ENCODE results near the gene OPN4. TPM values are rescaled to one million over a fixed set of nuclear protein-coding genes. Genes with fewer than 3 reads are reported as not detected.

The OPN4 gene
- total and polyA plus RNA-seq, 2 of the 13 experiments (the other 11 are each of a cell fraction or from before 2014, with no cell fraction given), result not detected

DNA sequence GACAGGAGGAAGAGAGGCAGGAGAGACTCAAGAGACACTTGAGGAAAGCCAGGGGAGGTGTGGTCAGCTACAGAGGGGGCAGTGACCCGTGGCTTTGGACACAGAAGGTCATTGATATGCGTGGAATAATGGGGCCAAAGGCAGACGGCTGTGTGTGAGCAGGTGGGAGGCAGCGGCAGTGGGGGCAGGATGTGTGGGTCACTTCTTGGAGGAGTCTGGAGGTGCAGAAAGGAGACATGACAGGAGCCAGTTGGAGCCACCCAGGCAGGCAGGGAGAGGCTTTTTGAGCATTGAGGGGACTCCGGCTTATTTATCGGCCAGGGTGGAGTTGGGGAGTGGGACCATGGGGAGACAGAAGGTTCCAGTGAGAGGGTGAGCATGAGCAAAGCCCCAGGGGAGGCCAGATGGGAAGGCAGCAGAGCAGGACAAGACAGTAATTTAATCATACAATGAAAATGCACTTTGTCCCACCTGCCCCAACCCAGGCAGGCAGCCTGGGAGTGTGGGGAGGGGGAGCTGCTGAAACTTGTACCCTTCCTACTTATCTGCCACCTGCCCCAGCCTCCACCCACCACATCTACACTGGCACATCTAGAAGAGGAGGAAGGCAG, 19.0 kb downstream of the OPN4 start:
- no peak overlapping the region for H2AFZ ChIP-seq (ENCODE audit: low read length)
- H3K4me3 ChIP-seq (replicated peaks in 1 of 3; ENCODE audit: insufficient read depth in 1 of 3, low read depth in 2 of 3, low read length in 3 of 3), result no peak overlapping the region
- in situ Hi-C loops (cut with HindIII; ENCODE audit: extremely low pct_ligation_motif_present, low pct_unique_long_range_greater_than_20kb) (no loop called here), intact Hi-C loops (cut with micrococcal nuclease; ENCODE audit: unreplicated experiment) (no loop called here)
- BruUV-seq (replicated peaks), result no TSS peak
- DNase-seq (ENCODE audit: low spot score), result no peak
- no peak overlapping the region for H3K4me2 ChIP-seq (ENCODE audit: low read depth, low read length)
- peaks cover 9 to 53% of the 10 kb centered on the region in 2 experiments; a peak in 4 of 5 replicates for H3K27me3 ChIP-seq (ENCODE audit: control insufficient read depth in 1 of 2, insufficient read depth in 2 of 2, low read length in 2 of 2)
- POLR2A ChIA-PET, result no interaction called here
- no peaks in the 10 kb centered on the region for H3K4me1 ChIP-seq (ENCODE audit: insufficient read depth, low read length)
- H4K20me1 ChIP-seq (ENCODE audit: insufficient read depth, low read length), result no peaks in the 10 kb centered on the region; the same call in 1 of the 2 replicates
- WGBS (ENCODE audit: low lambda C conversion rate), result 26% methylated on average over 6 of the region's 6 CpGs
- no peak for ATAC-seq
- H3K27ac ChIP-seq (ENCODE audit: extremely low read length, insufficient read depth, low read length), result no peak overlapping the region
- no peak for FAIRE-seq
- CTCF ChIA-PET (ENCODE audit: low intra/inter-chr PET ratio, low total read pairs), result no interaction called here
- H3K36me3 ChIP-seq (replicated peaks in 1 of 2; ENCODE audit: control insufficient read depth in 1 of 2, insufficient read depth in 2 of 2, low read length in 2 of 2), result no peaks in the 10 kb centered on the region
- no peaks in the 10 kb centered on the region for H3K9me3 ChIP-seq (ENCODE audit: low read length)
- H3K9ac ChIP-seq (ENCODE audit: insufficient read depth, low read depth, low read length), result no peak overlapping the region
- H3K79me2 ChIP-seq (ENCODE audit: insufficient read depth, low read length), result no peaks in the 10 kb centered on the region
- TF ChIP-seq, protein P1, sequence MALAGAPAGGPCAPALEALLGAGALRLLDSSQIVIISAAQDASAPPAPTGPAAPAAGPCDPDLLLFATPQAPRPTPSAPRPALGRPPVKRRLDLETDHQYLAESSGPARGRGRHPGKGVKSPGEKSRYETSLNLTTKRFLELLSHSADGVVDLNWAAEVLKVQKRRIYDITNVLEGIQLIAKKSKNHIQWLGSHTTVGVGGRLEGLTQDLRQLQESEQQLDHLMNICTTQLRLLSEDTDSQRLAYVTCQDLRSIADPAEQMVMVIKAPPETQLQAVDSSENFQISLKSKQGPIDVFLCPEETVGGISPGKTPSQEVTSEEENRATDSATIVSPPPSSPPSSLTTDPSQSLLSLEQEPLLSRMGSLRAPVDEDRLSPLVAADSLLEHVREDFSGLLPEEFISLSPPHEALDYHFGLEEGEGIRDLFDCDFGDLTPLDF (CRISPR knock-in tag; IDR thresholded peaks at IDR 0.05), result no peak
- TF ChIP-seq PHB2 (IDR thresholded peaks at IDR 0.05; ENCODE audit: partially characterized antibody) (no peak), KDM6A (CRISPR knock-in tag; IDR thresholded peaks at IDR 0.05; ENCODE audit: low read depth) (no peak), KAT7 (CRISPR knock-in tag; IDR thresholded peaks at IDR 0.05; ENCODE audit: borderline replicate concordance) (no peak), RBM22 (optimal IDR thresholded peaks at IDR 0.05; ENCODE audit: low read length) (no peak), ZFY (CRISPR knock-in tag; IDR thresholded peaks at IDR 0.05) (no peak), FOXM1 (CRISPR knock-in tag; IDR thresholded peaks at IDR 0.05) (no peak), SAP130 (CRISPR knock-in tag; IDR thresholded peaks at IDR 0.05; ENCODE audit: low read depth) (no peak), ZFP62 (CRISPR knock-in tag; IDR thresholded peaks at IDR 0.05) (no peak), ZNF773 (CRISPR knock-in tag; IDR thresholded peaks at IDR 0.05; ENCODE audit: borderline replicate concordance) (no peak), ZNF724P (CRISPR knock-in tag; IDR thresholded peaks at IDR 0.05; ENCODE audit: borderline replicate concordance) (no peak), ZNF17 (CRISPR knock-in tag; IDR thresholded peaks at IDR 0.05) (no peak)
- TF ChIP-seq, protein P2, sequence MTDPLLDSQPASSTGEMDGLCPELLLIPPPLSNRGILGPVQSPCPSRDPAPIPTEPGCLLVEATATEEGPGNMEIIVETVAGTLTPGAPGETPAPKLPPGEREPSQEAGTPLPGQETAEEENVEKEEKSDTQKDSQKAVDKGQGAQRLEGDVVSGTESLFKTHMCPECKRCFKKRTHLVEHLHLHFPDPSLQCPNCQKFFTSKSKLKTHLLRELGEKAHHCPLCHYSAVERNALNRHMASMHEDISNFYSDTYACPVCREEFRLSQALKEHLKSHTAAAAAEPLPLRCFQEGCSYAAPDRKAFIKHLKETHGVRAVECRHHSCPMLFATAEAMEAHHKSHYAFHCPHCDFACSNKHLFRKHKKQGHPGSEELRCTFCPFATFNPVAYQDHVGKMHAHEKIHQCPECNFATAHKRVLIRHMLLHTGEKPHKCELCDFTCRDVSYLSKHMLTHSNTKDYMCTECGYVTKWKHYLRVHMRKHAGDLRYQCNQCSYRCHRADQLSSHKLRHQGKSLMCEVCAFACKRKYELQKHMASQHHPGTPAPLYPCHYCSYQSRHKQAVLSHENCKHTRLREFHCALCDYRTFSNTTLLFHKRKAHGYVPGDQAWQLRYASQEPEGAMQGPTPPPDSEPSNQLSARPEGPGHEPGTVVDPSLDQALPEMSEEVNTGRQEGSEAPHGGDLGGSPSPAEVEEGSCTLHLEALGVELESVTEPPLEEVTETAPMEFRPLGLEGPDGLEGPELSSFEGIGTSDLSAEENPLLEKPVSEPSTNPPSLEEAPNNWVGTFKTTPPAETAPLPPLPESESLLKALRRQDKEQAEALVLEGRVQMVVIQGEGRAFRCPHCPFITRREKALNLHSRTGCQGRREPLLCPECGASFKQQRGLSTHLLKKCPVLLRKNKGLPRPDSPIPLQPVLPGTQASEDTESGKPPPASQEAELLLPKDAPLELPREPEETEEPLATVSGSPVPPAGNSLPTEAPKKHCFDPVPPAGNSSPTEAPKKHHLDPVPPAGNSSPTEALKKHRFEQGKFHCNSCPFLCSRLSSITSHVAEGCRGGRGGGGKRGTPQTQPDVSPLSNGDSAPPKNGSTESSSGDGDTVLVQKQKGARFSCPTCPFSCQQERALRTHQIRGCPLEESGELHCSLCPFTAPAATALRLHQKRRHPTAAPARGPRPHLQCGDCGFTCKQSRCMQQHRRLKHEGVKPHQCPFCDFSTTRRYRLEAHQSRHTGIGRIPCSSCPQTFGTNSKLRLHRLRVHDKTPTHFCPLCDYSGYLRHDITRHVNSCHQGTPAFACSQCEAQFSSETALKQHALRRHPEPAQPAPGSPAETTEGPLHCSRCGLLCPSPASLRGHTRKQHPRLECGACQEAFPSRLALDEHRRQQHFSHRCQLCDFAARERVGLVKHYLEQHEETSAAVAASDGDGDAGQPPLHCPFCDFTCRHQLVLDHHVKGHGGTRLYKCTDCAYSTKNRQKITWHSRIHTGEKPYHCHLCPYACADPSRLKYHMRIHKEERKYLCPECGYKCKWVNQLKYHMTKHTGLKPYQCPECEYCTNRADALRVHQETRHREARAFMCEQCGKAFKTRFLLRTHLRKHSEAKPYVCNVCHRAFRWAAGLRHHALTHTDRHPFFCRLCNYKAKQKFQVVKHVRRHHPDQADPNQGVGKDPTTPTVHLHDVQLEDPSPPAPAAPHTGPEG (CRISPR knock-in tag; IDR thresholded peaks at IDR 0.05), result no peak
- TF ChIP-seq, protein P3, sequence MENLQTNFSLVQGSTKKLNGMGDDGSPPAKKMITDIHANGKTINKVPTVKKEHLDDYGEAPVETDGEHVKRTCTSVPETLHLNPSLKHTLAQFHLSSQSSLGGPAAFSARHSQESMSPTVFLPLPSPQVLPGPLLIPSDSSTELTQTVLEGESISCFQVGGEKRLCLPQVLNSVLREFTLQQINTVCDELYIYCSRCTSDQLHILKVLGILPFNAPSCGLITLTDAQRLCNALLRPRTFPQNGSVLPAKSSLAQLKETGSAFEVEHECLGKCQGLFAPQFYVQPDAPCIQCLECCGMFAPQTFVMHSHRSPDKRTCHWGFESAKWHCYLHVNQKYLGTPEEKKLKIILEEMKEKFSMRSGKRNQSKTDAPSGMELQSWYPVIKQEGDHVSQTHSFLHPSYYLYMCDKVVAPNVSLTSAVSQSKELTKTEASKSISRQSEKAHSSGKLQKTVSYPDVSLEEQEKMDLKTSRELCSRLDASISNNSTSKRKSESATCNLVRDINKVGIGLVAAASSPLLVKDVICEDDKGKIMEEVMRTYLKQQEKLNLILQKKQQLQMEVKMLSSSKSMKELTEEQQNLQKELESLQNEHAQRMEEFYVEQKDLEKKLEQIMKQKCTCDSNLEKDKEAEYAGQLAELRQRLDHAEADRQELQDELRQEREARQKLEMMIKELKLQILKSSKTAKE (CRISPR knock-in tag; IDR thresholded peaks at IDR 0.05; ENCODE audit: borderline replicate concordance), result no peak
